HG02938 (cell line): ENCODE measurements around the gene ACTR8.

Experiments used
- ATAC-seq: cut with Tn5 transposase; IDR thresholded peaks from one replicate; pipeline ENCODE4 v1.9.1; 2021; ENCODE audit warnings: mild to moderate bottlenecking, moderate library complexity; ENCODE audit not compliant: unreplicated experiment

Gene ACTR8

DNA sequence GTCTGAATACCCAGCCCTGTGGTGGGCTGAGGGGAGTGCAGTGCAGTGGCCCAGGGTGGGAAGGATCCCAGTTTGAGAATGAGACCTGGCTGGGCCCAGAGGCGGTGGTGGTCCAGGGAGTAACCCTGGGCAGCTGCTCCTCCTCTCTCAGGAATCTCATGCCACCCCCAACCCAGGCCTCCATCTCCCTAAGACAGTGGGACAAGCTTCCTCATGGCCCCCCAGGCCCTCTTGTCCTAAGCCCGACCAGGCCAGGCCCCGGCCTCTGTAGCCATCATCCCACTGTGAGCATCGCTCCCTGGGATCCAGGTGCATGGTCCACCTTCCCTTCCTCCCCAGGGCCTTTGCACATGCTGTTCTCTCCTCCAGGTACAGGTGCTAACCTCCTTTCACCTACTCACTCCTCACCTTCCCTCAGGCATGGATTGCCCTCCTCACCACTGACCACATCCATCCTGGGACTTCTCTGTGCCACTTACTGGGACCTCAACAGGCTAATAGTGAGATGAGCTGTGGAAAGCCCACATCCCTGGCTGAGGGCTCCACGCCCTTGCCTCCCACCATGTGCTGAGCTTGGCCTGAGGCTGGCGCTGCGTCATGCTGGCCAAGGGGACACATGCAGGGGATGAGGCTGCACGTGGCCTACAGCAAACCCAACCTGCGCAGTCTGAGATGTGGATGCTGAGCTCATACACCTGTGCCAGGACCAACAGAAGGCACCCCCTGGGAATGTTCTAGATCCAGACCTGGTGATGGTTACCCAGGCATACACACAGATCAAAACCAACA lies 45.7 kb downstream of the ACTR8 start:
- no peak for ATAC-seq

- ATAC-seq, result no peak
Observed at GRCh38 chr3:53835257-53835656, 46.7 kb downstream of the ACTR8 start.

GRCh38 chr3:53834429-53835095 lies 47.4 kb downstream of the ACTR8 start:
- ATAC-seq, result no peak

DNA sequence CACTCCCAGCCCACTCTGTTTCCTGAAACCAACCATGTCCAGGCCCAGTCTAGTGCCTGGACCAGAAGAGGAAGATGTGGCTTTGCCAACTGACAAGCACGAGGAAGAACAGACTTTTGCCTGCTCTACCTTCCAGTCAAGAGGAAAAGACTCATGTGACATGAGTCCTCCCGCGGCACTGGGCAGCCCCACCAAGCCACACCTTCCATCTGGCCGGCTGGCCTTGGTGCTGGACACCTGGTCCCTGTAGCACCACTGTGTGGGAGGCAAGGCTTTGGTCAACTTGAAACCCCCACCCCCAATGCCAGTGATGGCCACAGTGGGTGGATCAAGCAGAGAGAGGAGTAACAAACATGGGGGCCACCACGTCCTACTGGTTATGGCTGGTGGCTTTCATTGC lies 48.3 kb downstream of the ACTR8 start:
- no peak for ATAC-seq

DNA sequence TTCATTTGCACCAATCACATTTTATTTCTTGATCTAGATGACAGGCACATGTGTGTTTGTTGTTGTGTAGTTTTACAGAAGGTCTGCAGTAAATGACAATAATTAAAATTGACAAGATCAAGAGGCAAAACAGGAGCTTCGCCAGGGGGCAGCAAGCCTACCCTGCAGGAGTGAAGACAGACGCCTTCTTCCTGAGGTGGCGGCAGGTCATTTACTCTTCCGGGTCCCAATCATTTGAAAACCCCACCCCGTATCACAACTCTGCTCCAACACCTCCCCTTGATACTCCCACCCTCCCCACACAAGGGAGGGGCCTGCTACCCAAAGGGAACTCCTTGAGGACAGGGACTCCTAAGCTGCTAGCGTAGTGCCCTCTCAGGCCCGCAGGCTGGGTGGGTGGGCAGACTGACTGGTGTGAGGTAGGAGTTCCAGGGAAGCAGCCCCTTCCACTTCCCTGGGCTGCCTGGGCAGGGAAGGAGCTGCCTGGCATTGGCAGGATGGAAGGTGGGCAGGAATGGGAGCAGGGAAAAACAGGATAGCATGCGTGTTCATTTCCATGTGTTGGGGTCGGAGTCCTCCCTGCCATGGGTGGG lies 48.8 kb downstream of the ACTR8 start:
- no peak for ATAC-seq

DNA sequence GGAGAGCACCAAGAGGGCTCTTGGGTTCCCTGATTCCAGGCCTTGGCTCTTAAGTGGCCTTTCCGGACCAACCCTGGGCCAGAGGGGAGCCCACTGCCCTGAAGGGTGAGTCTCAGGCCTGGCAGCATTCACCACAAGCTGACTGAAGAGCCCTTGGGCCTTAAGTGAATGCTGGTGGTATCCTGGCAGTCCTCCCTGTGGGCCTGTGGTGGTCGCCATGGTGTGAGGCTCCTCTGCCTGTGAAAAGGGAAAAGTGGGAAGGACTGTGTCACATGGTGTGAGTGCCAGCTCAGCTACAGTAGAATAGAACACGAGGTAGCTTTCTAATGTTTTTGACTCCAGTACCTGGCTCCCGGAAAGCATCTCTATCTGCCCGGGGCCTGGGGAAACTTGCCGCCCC lies 51.0 kb downstream of the ACTR8 start:
- no peak for ATAC-seq

- no peak for ATAC-seq
Observed at GRCh38 chr3:53829605-53830004, 52.3 kb downstream of the ACTR8 start.

GRCh38 chr3:53828581-53828980 lies 53.4 kb downstream of the ACTR8 start:
- ATAC-seq, result no peak

GRCh38 chr3:53826048-53826447 lies 55.9 kb downstream of the ACTR8 start:
- no peak for ATAC-seq

- no peak for ATAC-seq
Observed at GRCh38 chr3:53824795-53825194, 57.2 kb downstream of the ACTR8 start.

- ATAC-seq, result no peak
Observed at GRCh38 chr3:53823956-53824657, 57.8 kb downstream of the ACTR8 start.

- no peak for ATAC-seq
Observed at GRCh38 chr3:53823026-53823955, 58.7 kb downstream of the ACTR8 start.

DNA sequence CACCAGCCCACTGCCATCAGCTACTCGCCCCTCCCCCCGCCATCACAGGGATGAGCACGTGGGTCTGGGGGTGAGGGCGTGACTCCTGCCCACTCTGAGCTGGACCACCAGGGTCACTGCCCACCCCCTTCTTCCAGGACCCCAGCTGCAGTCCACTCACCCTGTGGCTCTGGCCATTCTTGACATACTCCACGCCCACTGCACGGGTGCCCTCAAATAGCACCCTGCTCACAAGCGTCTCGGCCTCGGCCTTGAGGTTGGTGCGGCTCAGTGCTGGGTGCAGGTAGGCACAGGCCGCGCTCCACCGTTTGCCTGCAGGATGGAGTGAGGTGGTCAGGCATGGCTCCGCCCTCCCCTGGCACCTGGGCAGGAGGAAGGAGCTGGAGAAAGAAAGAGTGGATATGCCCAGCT lies 59.6 kb downstream of the ACTR8 start:
- ATAC-seq, result no peak

- peak; percentile 61 for ATAC-seq
Observed at GRCh38 chr3:53821631-53822121, 60.3 kb downstream of the ACTR8 start.

DNA sequence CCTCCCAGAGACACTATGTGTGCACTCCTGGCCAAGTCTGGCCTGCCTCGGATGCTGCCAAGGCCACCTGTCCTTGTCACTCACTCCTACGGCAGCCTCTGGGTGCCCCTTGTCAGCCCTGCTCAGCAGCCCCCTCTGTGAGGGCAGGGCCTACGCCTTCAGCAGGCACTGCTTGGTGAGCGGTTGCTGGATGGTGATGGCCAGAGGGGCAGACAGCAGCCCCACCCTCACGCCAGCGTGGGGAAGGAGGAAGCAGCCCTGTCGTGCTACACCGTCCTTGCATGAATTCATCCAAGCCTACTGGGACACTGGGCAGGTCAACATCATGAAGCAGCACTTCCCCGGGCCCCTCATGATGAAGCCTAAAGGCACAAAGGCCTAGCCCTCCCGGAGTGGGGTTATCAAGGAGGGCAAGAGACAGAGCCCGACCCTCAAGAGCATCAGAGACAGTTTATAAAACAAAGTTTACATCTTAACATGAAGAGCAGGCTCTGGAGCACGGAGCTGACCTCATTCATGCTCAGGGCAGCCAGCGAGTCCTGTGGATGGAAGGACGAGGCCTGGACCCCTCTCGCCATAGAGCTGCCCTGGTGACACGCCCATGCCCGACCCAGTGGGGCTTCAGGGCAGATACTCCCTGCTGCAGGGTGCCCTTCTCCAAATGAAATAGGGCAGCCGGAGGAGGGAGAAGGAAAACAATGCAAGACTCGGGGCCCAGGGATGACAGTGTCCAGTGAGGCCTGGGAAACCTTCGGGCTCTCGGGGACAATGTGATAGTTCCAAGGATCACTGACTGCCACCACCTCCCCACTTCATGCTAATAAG lies 61.0 kb downstream of the ACTR8 start:
- no peak for ATAC-seq

DNA sequence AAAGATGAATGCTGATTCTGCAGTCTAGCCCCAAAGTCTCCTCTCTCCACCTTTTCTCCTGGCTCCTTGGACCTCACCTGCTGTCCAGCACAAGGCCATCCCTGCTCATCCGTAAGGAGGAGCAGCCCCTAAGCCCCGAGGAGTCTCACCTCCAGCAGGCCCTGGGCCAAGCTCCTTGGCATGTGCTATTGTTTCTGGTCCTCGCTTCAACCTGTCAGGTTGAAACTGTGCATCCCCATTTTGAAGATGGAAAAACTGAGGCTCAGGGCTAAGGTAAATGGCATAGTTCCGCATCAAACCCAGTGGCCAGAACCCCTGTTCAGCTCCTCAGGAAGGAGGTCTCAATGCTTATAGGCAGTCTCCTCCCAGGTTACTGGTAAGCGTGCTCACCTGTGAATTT lies 61.9 kb downstream of the ACTR8 start:
- ATAC-seq, result no peak

GRCh38 chr3:53819163-53819868 lies 62.6 kb downstream of the ACTR8 start:
- no peak for ATAC-seq

- ATAC-seq, result no peak
Observed at GRCh38 chr3:53818221-53819162, 63.5 kb downstream of the ACTR8 start.
